Neural progenitor cell (in vitro differentiated cells): ENCODE data around the gene TGFB1. TPM values are rescaled to one million over a fixed set of nuclear protein-coding genes. Genes with fewer than 3 reads are reported as not detected.

Experiments
- DNase-seq: peaks from one replicate; pipeline ENCODE4 v3.0.0-alpha.2; 2016; ENCODE audit warnings: low spot score
- H2AFZ ChIP-seq: fragments of 200-600 bp; sonication (generic); replicated peaks from 2 replicates; pipeline ENCODE4 v1.6.1; 2016; ENCODE audit warnings: antibody characterized with exemption
- H3F3A ChIP-seq: fragments of 200-600 bp; sonication (generic); 2 replicates; pipeline ENCODE4 v1.6.1; 2016; ENCODE audit warnings: antibody characterized with exemption, low read depth
- H3K27ac ChIP-seq: fragments of 200-600 bp; sonication (generic); 2 replicates; pipeline ENCODE4 v1.5.1; 2016; ENCODE audit warnings: mild to moderate bottlenecking
- H3K27me3 ChIP-seq: fragments of 200-600 bp; sonication (generic); 2 replicates; pipeline ENCODE4 v1.6.1; 2016; ENCODE audit warnings: mild to moderate bottlenecking, moderate library complexity
- H3K36me3 ChIP-seq: fragments of 200-600 bp; sonication (generic); 2 replicates; pipeline ENCODE4 v1.5.1; 2016
- H3K4me1 ChIP-seq: fragments of 200-600 bp; sonication (generic); 2 replicates; pipeline ENCODE4 v1.6.1; 2016; ENCODE audit warnings: mixed run types
- H3K4me2 ChIP-seq: fragments of 200-600 bp; sonication (generic); 2 replicates; pipeline ENCODE4 v1.6.1; 2016
- H3K4me3 ChIP-seq: fragments of 200-600 bp; sonication (generic); 2 replicates; pipeline ENCODE4 v1.5.1; 2016
- H3K79me2 ChIP-seq: fragments of 200-600 bp; sonication (generic); 2 replicates; pipeline ENCODE4 v1.6.1; 2016; ENCODE audit warnings: low read depth
- H3K9ac ChIP-seq: fragments of 200-600 bp; sonication (generic); 2 replicates; pipeline ENCODE4 v1.6.1; 2016
- H3K9me3 ChIP-seq: fragments of 200-600 bp; sonication (generic); 2 replicates; pipeline ENCODE4 v1.5.1; 2016; ENCODE audit warnings: low read depth
- H4K20me1 ChIP-seq: fragments of 200-600 bp; sonication (generic); 2 replicates; pipeline ENCODE4 v1.6.1; 2016; ENCODE audit warnings: low read depth
- H3K27ac Mint-ChIP-seq: 3 replicates; pipeline ENCODE4 v1.8.0; 2021; ENCODE audit warnings: mixed read lengths
- H3K27me3 Mint-ChIP-seq: 2 replicates; pipeline ENCODE4 v1.8.0; 2022; ENCODE audit warnings: low read depth, mild to moderate bottlenecking, inconsistent platforms, moderate library complexity, mixed read lengths; ENCODE audit not compliant: insufficient read depth
- H3K36me3 Mint-ChIP-seq: 3 replicates; pipeline ENCODE4 v1.8.0; 2021; ENCODE audit warnings: mixed read lengths
- H3K4me1 Mint-ChIP-seq: 3 replicates; pipeline ENCODE4 v1.8.0; 2021; ENCODE audit warnings: mixed read lengths
- H3K4me3 Mint-ChIP-seq: 3 replicates; pipeline ENCODE4 v1.8.0; 2021; ENCODE audit warnings: mild to moderate bottlenecking, moderate library complexity, mixed read lengths
- H3K9me3 Mint-ChIP-seq: 3 replicates; pipeline ENCODE4 v1.8.0; 2020; ENCODE audit warnings: mixed read lengths
- EZH2 ChIP-seq: fragments of 200-600 bp; sonication (generic); IDR thresholded peaks from 2 replicates; pipeline ENCODE4 v1.6.1; 2017; ENCODE audit warnings: antibody characterized with exemption, mild to moderate bottlenecking, moderate library complexity
- EZH2phosphoT487 ChIP-seq: fragments of 200-600 bp; sonication (generic); IDR thresholded peaks from 2 replicates; pipeline ENCODE4 v1.6.1; 2017; ENCODE audit warnings: antibody characterized with exemption
- total RNA-seq: library from RNA; depleted of rRNA; stranded (reverse); fragments of >200 nt; gene quantifications from 2 replicates; pipeline ENCODE4 v1.2.3, GENCODE V29; 2015; ENCODE audit warnings: low replicate concordance
- TF ChIP-seq, protein P1 (sequence below): fragments of 200-600 bp; sonication (generic); IDR thresholded peaks from 2 replicates; pipeline ENCODE4 v1.5.1; 2017; ENCODE audit warnings: antibody characterized with exemption, mild to moderate bottlenecking

The TGFB1 gene
- total RNA-seq, 1 donor from 2014 or later, result 0.65 TPM

DNA sequence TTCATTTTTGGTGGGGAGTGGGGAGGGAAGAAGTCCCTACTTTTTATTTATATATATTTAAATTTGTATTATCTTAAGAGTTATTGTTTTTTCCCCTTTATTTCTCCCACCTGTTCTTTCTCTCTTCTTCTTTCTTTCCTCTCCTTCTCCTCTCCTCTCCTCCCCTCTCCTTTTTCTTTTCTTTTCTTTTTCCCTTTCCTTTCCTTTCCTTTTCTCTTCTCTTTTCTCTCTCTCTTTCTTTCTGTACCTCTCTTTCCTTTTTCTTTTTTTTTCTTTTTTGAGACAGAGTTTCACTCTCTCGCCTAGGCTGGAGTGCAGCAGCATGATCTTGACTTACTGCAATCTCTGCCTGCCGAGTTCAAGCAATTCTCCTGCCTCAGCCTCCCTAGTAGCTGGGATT is 45.8 kb upstream of the TGFB1 start:
- Mint-ChIP-seq H3K4me1 (peaks cover 26% of the 10 kb centered on the region), H3K27ac (no peak overlapping the region), H3K9me3 (no peaks in the 10 kb centered on the region), H3K27me3 (peaks cover 8% of the 10 kb centered on the region), H3K36me3 (peaks cover 2% of the 10 kb centered on the region), H3K4me3 (peak overlapping the region; percentile 98)
- no peaks in the 10 kb centered on the region for H3K27me3 ChIP-seq
- H3K4me2 ChIP-seq, result no peak overlapping the region
- TF ChIP-seq, protein P1, sequence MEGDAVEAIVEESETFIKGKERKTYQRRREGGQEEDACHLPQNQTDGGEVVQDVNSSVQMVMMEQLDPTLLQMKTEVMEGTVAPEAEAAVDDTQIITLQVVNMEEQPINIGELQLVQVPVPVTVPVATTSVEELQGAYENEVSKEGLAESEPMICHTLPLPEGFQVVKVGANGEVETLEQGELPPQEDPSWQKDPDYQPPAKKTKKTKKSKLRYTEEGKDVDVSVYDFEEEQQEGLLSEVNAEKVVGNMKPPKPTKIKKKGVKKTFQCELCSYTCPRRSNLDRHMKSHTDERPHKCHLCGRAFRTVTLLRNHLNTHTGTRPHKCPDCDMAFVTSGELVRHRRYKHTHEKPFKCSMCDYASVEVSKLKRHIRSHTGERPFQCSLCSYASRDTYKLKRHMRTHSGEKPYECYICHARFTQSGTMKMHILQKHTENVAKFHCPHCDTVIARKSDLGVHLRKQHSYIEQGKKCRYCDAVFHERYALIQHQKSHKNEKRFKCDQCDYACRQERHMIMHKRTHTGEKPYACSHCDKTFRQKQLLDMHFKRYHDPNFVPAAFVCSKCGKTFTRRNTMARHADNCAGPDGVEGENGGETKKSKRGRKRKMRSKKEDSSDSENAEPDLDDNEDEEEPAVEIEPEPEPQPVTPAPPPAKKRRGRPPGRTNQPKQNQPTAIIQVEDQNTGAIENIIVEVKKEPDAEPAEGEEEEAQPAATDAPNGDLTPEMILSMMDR, result no peak
- TF ChIP-seq EZH2phosphoT487, result no peak
- no peak for TF ChIP-seq EZH2
- H2AFZ ChIP-seq, result no peak overlapping the region
- DNase-seq, result no peak
- H4K20me1 ChIP-seq, result peaks cover 5% of the 10 kb centered on the region
- no peaks in the 10 kb centered on the region for H3K9me3 ChIP-seq
- peaks cover 7% of the 10 kb centered on the region for H3K4me1 ChIP-seq
- H3K9ac ChIP-seq, result no peak overlapping the region
- peaks cover 42% of the 10 kb centered on the region for H3K79me2 ChIP-seq
- no peaks in the 10 kb centered on the region for H3K36me3 ChIP-seq
- no peak overlapping the region for H3K4me3 ChIP-seq
- H3K27ac ChIP-seq, result no peak overlapping the region
- peaks cover 4% of the 10 kb centered on the region for H3F3A ChIP-seq

- Histone ChIP-seq H4K20me1 (peaks cover 5% of the 10 kb centered on the region), H3K4me2 (peak overlapping the region; percentile 95)
Measured at GRCh38 chr19:41399091-41399490, 45.4 kb upstream of the TGFB1 start.

DNA sequence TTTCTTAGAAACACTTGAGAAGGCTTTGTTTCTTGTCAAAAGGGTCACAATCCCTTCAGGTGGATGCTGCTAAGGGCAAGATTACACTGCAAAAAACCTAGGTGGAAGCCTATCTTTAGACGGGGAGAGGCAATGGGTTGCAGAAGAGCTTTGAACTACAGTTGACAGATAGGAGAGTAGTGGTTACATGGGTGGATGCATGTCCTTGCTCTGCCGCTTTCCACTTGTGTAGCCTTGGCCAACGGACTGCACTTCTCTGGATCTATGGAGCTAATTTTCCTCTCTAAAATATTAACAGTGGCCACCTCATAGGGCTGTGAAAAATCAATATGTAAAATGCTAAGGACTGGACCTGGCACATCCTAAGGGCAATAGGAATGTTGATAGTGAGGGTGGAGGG is 44.9 kb upstream of the TGFB1 start:
- TF ChIP-seq EZH2phosphoT487 (no peak), EZH2 (no peak)
- TF ChIP-seq, protein P1, result no peak
- H3K36me3 Mint-ChIP-seq, result peaks cover 2% of the 10 kb centered on the region
- Histone ChIP-seq H3K27me3 (no peaks in the 10 kb centered on the region), H3F3A (peaks cover 4% of the 10 kb centered on the region), H3K79me2 (peaks cover 42% of the 10 kb centered on the region), H3K4me3 (peak overlapping the region; percentile 98), H3K4me2 (peak overlapping the region; percentile 95), H3K27ac (no peak overlapping the region), H3K9ac (peak overlapping the region; percentile 93), H3K36me3 (no peaks in the 10 kb centered on the region), H3K9me3 (no peaks in the 10 kb centered on the region), H2AFZ (no peak overlapping the region), H3K4me1 (peaks cover 7% of the 10 kb centered on the region), H4K20me1 (peaks cover 5% of the 10 kb centered on the region)
- H3K27me3 Mint-ChIP-seq, result peaks cover 8% of the 10 kb centered on the region
- no peak overlapping the region for H3K27ac Mint-ChIP-seq
- H3K4me3 Mint-ChIP-seq, result peak overlapping the region; percentile 98
- no peaks in the 10 kb centered on the region for H3K9me3 Mint-ChIP-seq
- peaks cover 26% of the 10 kb centered on the region for H3K4me1 Mint-ChIP-seq
- no peak for DNase-seq

More at GRCh38 chr19:41399091-41399490, 45.4 kb upstream of the TGFB1 start:
- Histone ChIP-seq H3K9me3 (no peaks in the 10 kb centered on the region), H3K4me1 (peaks cover 7% of the 10 kb centered on the region), H2AFZ (no peak overlapping the region), H3K4me3 (peak overlapping the region; percentile 98), H3K9ac (peak overlapping the region; percentile 93), H3K79me2 (peaks cover 42% of the 10 kb centered on the region), H3K27me3 (no peaks in the 10 kb centered on the region), H3K27ac (no peak overlapping the region), H3K36me3 (no peaks in the 10 kb centered on the region), H3F3A (peaks cover 4% of the 10 kb centered on the region)
- H3K36me3 Mint-ChIP-seq, result peaks cover 2% of the 10 kb centered on the region
- H3K9me3 Mint-ChIP-seq, result no peaks in the 10 kb centered on the region
- TF ChIP-seq EZH2phosphoT487 (no peak), EZH2 (no peak)
- TF ChIP-seq, protein P1, result no peak
- peaks cover 26% of the 10 kb centered on the region for H3K4me1 Mint-ChIP-seq
- DNase-seq, result no peak
- H3K27me3 Mint-ChIP-seq, result peaks cover 8% of the 10 kb centered on the region
- H3K27ac Mint-ChIP-seq, result no peak overlapping the region
- peak overlapping the region; percentile 98 for H3K4me3 Mint-ChIP-seq
